HCT116 (cell line): ENCODE data around the gene LDLRAD4. TPM values are rescaled to one million over a fixed set of nuclear protein-coding genes. Genes with fewer than 3 reads are reported as not detected.

Experiments
- ATAC-seq: fragments of 200-7000 bp; cut with Tn5 transposase; 2 replicates; pipeline ENCODE4 v1.9.1; 2020; ENCODE audit warnings: mild to moderate bottlenecking, moderate library complexity
- BruUV-seq: library from RNA; stranded (reverse); fragments of 400-500 nt; replicated peaks from 2 replicates; lab custom pipeline; 2021; lab: Mats Ljungman, UMichigan
- CTCF ChIA-PET: fragments of 300-600 bp; sonication (Branson Sonifier 250); formaldehyde crosslinking; loops from one replicate; lab custom pipeline; 2021; ENCODE audit warnings: antibody characterized with exemption; lab: Charles Lee
- POLR2A ChIA-PET: fragments of 300-600, 350-600 bp; sonication (Branson Sonifier 250); formaldehyde crosslinking; loops from one replicate; lab custom pipeline; 2021; ENCODE audit warnings: antibody characterized with exemption; lab: Charles Lee
- RAD21 ChIA-PET, 2 experiments: fragments of 300-600 bp; sonication (Branson Sonifier 250); formaldehyde crosslinking; loops; one replicate each; lab custom pipeline; 2023; ENCODE audit warnings: low total read pairs in 2 of 2; ENCODE audit not compliant: uncharacterized antibody in 2 of 2, unreplicated experiment in 2 of 2, low non-redundant PET in 1 of 2; lab: Charles Lee
- DNase-seq: peaks from one replicate; pipeline ENCODE4 v3.0.0-alpha.2; 2010; ENCODE audit warnings: low read depth, low spot score
- H2AFZ ChIP-seq: fragments of 200-600 bp; shearing (Covaris generic), sonication (generic); 2 replicates; pipeline ENCODE4 v1.6.1; 2017; ENCODE audit warnings: low read depth, mixed run types, mixed read lengths, antibody characterized with exemption, low read length; ENCODE audit not compliant: poor library complexity, severe bottlenecking
- H3K27ac ChIP-seq: 2 replicates; pipeline ENCODE4 v1.5.1; 2012; ENCODE audit warnings: low read depth, low read length
- H3K27me3 ChIP-seq: fragments of 200-600 bp; sonication (generic); 2 replicates; pipeline ENCODE4 v1.6.1; 2016; ENCODE audit warnings: mixed run types, low read length, mixed read lengths; ENCODE audit not compliant: insufficient read depth
- H3K36me3 ChIP-seq, 2 experiments: fragments of 200-500 bp in 1 of 2; fragments of 200-600 bp in 1 of 2; sonication (Bioruptor generic) in 1 of 2; sonication (generic) in 1 of 2; 2 replicates each; pipeline versions ENCODE4 v1.5.1 to v1.6.1; 2014 to 2016; ENCODE audit warnings: low read length in 2 of 2, inconsistent platforms in 1 of 2, mixed read lengths in 1 of 2, mixed run types in 1 of 2; ENCODE audit not compliant: insufficient read depth in 2 of 2, control insufficient read depth in 1 of 2
- H3K4me1 ChIP-seq, 2 experiments: fragments of 200-600 bp in 1 of 2; sonication (generic) in 1 of 2; 2 replicates each; pipeline versions ENCODE4 v1.5.1 to v1.6.1; 2012 to 2017; ENCODE audit warnings: low read length in 2 of 2, inconsistent platforms in 1 of 2, mild to moderate bottlenecking in 1 of 2, mixed read lengths in 1 of 2, mixed run types in 1 of 2, moderate library complexity in 1 of 2; ENCODE audit not compliant: insufficient read depth in 2 of 2, control insufficient read depth in 1 of 2
- H3K4me2 ChIP-seq: fragments of 200-600 bp; sonication (generic); 2 replicates; pipeline ENCODE4 v1.6.1; 2017; ENCODE audit warnings: mixed run types, low read length, mixed read lengths
- H3K4me3 ChIP-seq, 2 experiments: fragments of 200-600 bp in 1 of 2; sonication (generic) in 1 of 2; replicated peaks in 1 of 2; 2 replicates each; pipeline ENCODE4 v1.5.1; 2011 to 2016; ENCODE audit warnings: low read length in 2 of 2, control low read depth in 1 of 2, low read depth in 1 of 2, mild to moderate bottlenecking in 1 of 2, mixed read lengths in 1 of 2, mixed run types in 1 of 2
- H3K79me2 ChIP-seq: fragments of 200-600 bp; sonication (generic); 2 replicates; pipeline ENCODE4 v1.6.1; 2017; ENCODE audit warnings: mild to moderate bottlenecking, mixed run types, low read length, moderate library complexity, mixed read lengths; ENCODE audit not compliant: insufficient read depth
- H3K9ac ChIP-seq: fragments of 200-600 bp; sonication (generic); 2 replicates; pipeline ENCODE4 v1.6.1; 2016; ENCODE audit warnings: low read length, mixed read lengths
- H3K9me2 ChIP-seq: fragments of 200-600 bp; sonication (generic), shearing (Covaris generic); 2 replicates; pipeline ENCODE4 v1.6.1; 2017; ENCODE audit warnings: mixed run types, mild to moderate bottlenecking, moderate library complexity; ENCODE audit not compliant: insufficient read depth
- H3K9me3 ChIP-seq, 2 experiments: fragments of 200-500 bp in 1 of 2; fragments of 200-600 bp in 1 of 2; sonication (Bioruptor generic) in 1 of 2; sonication (generic) in 1 of 2; 2 replicates each; pipeline ENCODE4 v1.6.1; 2014 to 2017; ENCODE audit warnings: low read length in 2 of 2, mixed read lengths in 2 of 2, inconsistent platforms in 1 of 2, low read depth in 1 of 2, mild to moderate bottlenecking in 1 of 2, mixed run types in 1 of 2, moderate library complexity in 1 of 2; ENCODE audit not compliant: control insufficient read depth in 1 of 2, insufficient read depth in 1 of 2
- H4K20me1 ChIP-seq: fragments of 200-600 bp; sonication (generic), shearing (Covaris generic); 2 replicates; pipeline ENCODE4 v1.6.1; 2017; ENCODE audit warnings: mixed run types, mild to moderate bottlenecking, moderate library complexity; ENCODE audit not compliant: insufficient read depth
- CBX3 ChIP-seq: IDR thresholded peaks from 2 replicates; pipeline ENCODE4 v1.6.1; 2012; ENCODE audit warnings: low read depth
- CEBPB ChIP-seq: IDR thresholded peaks from 2 replicates; pipeline ENCODE4 v1.6.1; 2012; ENCODE audit warnings: low read depth
- CTCF ChIP-seq, 3 experiments: fragments of 200-600 bp in 1 of 3; sonication (generic) in 1 of 3; IDR thresholded peaks in 2 of 3; conservative IDR thresholded peaks in 1 of 3; 2 replicates each; pipeline ENCODE4 v1.5.1; 2012 to 2017; ENCODE audit warnings: low read depth in 2 of 3, low read length in 2 of 3, antibody characterized with exemption in 1 of 3, borderline replicate concordance in 1 of 3, control low read depth in 1 of 3, mild to moderate bottlenecking in 1 of 3, mixed read lengths in 1 of 3, mixed run types in 1 of 3, moderate library complexity in 1 of 3; ENCODE audit not compliant: insufficient read depth in 1 of 3
- EGR1 ChIP-seq: IDR thresholded peaks from 2 replicates; pipeline ENCODE4 v1.6.1; 2012; ENCODE audit warnings: low read depth
- ELF1 ChIP-seq: IDR thresholded peaks from 2 replicates; pipeline ENCODE4 v1.6.1; 2012; ENCODE audit warnings: low read depth, borderline replicate concordance
- EZH2 ChIP-seq: fragments of 200-600 bp; sonication (generic); IDR thresholded peaks from 2 replicates; pipeline ENCODE4 v1.6.1; 2017; ENCODE audit warnings: antibody characterized with exemption, mixed run types
- EZH2phosphoT487 ChIP-seq: fragments of 200-600 bp; IDR thresholded peaks from 2 replicates; pipeline ENCODE4 v1.6.1; 2018; ENCODE audit warnings: antibody characterized with exemption, borderline replicate concordance
- FOSL1 ChIP-seq: IDR thresholded peaks from 2 replicates; pipeline ENCODE4 v1.6.1; 2012; ENCODE audit warnings: low read depth
- JUND ChIP-seq: IDR thresholded peaks from 2 replicates; pipeline ENCODE4 v1.6.1; 2012
- MAX ChIP-seq: IDR thresholded peaks from 2 replicates; pipeline ENCODE4 v1.6.1; 2012
- POLR2AphosphoS5 ChIP-seq: IDR thresholded peaks from 2 replicates; pipeline ENCODE4 v1.6.1; 2011; ENCODE audit warnings: mild to moderate bottlenecking, low read depth, low read length, moderate library complexity
- SIN3A ChIP-seq: IDR thresholded peaks from 2 replicates; pipeline ENCODE4 v1.6.1; 2012; ENCODE audit warnings: low read depth
- SP1 ChIP-seq: IDR thresholded peaks from 2 replicates; pipeline ENCODE4 v1.6.1; 2012; ENCODE audit warnings: low read depth
- SRF ChIP-seq: IDR thresholded peaks from 2 replicates; pipeline ENCODE4 v1.6.1; 2012; ENCODE audit warnings: low read depth
- YY1 ChIP-seq: IDR thresholded peaks from 2 replicates; pipeline ENCODE4 v1.6.1; 2011; ENCODE audit warnings: low read length, low read depth, moderate library complexity, mild to moderate bottlenecking; ENCODE audit not compliant: insufficient replicate concordance; ENCODE audit errors: extremely low read depth
- ZBTB33 ChIP-seq: IDR thresholded peaks from 2 replicates; pipeline ENCODE4 v1.6.1; 2011; ENCODE audit warnings: mild to moderate bottlenecking, low read length, moderate library complexity; ENCODE audit not compliant: insufficient replicate concordance; ENCODE audit errors: extremely low read depth
- ZFX ChIP-seq: fragments of 450-650 bp; IDR thresholded peaks from 2 replicates; pipeline ENCODE4 v1.6.1; 2017
- ZNF274 ChIP-seq: fragments of 200-500 bp; sonication (Bioruptor generic); IDR thresholded peaks from 2 replicates; pipeline ENCODE4 v1.6.1; 2014; ENCODE audit warnings: mild to moderate bottlenecking, low read depth, low read length, inconsistent platforms
- intact Hi-C: fragments of 100-400 bp; cut with micrococcal nuclease; formaldehyde crosslinking; loops from 2 replicates; pipeline ENCODE4 v1.10.0; 2022
- total RNA-seq: library from RNA; stranded (reverse); gene quantifications from one replicate; pipeline ENCODE4 v1.2.1, GENCODE V29; 2021; ENCODE audit not compliant: unreplicated experiment

Gene LDLRAD4
- total RNA-seq, 1 experiment from 2014 or later: 1.2 TPM

GRCh38 chr18:13589943-13590342 lies 371.4 kb downstream of the LDLRAD4 start:
- H3K9ac ChIP-seq: no peak overlapping the region
- DNase-seq (no peak), ATAC-seq (no peak)
- no peaks in the 10 kb centered on the region for H3K4me1 ChIP-seq
- no peaks in the 10 kb centered on the region for H3K79me2 ChIP-seq
- H3K27me3 ChIP-seq: no peaks in the 10 kb centered on the region
- no peak for TF ChIP-seq FOSL1
- TF ChIP-seq ELF1: no peak
- no peak for TF ChIP-seq SP1
- TF ChIP-seq ZNF274: no peak
- no peak for TF ChIP-seq CEBPB
- no peak for TF ChIP-seq YY1
- no peak for TF ChIP-seq EZH2
- TF ChIP-seq POLR2AphosphoS5: no peak
- TF ChIP-seq EGR1: no peak
- no peak for TF ChIP-seq MAX
- TF ChIP-seq SRF: no peak
- no peak for TF ChIP-seq EZH2phosphoT487
- TF ChIP-seq ZBTB33: no peak
- no peak for TF ChIP-seq ZFX
- TF ChIP-seq CBX3: no peak
- no peak for TF ChIP-seq JUND
- TF ChIP-seq SIN3A: no peak
- TF ChIP-seq CTCF (IDR thresholded peaks at IDR 0.05 in 2 of 3, conservative IDR thresholded peaks at IDR 0.05 in 1 of 3; ENCODE audit: borderline replicate concordance in 1 of 3, insufficient read depth in 1 of 3, low read depth in 2 of 3, low read length in 2 of 3): no peak
- no peak overlapping the region for H3K4me2 ChIP-seq
- POLR2A ChIA-PET: no interaction called here
- H3K9me3 ChIP-seq: no peaks in the 10 kb centered on the region
- no TSS peak for BruUV-seq
- H4K20me1 ChIP-seq: no peaks in the 10 kb centered on the region
- no peak overlapping the region for H3K27ac ChIP-seq
- CTCF ChIA-PET: no interaction called here
- intact Hi-C loops: no loop called here
- RAD21 ChIA-PET: no interaction called here
- no peaks in the 10 kb centered on the region for H3K36me3 ChIP-seq
- H3K9me2 ChIP-seq: no peaks in the 10 kb centered on the region
- H2AFZ ChIP-seq: no peak overlapping the region
- H3K4me3 ChIP-seq: no peak overlapping the region
